ENCODE results near the gene ZNF691.
"Not testable (repeated sequence)": the region's sequence is repeated elsewhere in the genome, so short reads cannot be mapped to it uniquely, and the experiment has no call there.

ZNF691 gene, protein sequence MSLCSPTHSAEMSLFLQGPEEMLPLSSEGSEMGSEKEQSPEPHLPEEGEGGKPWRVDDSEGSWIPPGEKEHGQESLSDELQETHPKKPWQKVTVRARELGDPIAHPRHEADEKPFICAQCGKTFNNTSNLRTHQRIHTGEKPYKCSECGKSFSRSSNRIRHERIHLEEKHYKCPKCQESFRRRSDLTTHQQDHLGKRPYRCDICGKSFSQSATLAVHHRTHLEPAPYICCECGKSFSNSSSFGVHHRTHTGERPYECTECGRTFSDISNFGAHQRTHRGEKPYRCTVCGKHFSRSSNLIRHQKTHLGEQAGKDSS

DNA sequence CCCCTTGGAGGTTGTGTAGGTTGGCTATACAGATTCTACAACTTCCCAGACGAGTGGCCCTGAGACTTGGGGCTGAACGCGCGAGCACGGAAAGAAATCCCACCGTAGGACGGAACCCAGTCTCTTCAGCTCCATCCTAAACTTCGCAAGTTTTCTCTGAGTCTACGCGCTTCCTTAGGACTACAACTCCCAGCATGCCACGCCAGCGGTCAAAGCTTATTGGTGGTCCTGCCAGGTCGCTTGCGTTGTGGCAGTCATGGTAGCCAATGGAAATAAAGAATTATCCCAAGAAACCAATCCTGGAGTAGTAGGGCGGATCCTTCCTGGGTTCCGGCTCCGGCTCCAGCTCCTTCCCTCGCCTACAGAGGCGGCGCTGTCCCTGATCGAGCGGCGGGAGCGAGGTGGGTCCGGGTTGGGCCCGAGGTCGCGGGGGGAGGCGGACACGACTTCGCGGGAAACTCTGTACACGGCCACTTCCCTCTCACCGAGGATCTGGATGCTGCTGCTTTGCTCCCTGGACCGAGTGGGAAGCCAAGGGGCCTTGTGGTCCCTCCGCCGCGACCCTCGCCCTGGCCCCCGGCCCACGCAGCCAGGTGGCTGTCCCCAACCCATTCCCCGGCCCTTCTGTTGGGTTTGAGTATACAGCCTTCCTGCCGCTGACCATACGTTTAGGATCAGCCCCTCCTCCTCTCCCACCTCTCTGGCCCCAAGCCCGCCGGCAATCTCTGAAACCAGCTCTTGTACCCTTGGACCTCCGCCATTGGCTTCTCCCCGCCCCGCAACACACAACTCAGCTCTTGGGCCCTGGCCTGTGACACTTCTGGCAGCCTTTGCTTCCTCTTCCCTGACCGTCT lies at the start of gene ZNF691:
Gene ZNF691 (plus strand): TSS at position 357 of the 854 bp plus-strand sequence. CDS start 3,046 bp downstream, outside the sequence.
- DNase-seq, result peak; percentile 98

GRCh38 chr1:42797414-42797813 lies 49.0 kb upstream of the ZNF691 start:
- no peak for DNase-seq

DNA sequence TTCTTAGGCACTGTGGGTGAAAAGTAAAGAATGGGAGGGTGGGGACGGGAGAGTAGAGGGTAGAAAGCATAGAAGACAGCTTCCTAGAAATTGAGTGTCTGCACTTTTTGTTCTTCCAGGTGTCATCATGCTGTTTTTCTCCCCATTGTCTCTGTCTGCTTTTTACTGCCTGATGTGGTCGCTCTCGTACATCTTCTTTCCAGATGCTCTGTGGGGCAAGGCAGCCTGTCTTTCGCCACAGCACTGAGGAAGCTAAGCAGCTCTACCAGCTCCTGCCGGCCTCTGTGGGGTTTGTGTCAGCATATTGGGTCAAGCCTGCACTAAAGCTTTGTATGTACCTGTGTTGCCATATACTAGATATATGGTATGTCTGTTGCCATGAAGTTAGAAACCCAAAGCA lies 48.4 kb upstream of the ZNF691 start:
- DNase-seq, result no peak

- peak; percentile 43 for DNase-seq
Measured at GRCh38 chr1:42801832-42802473, 44.5 kb upstream of the ZNF691 start.

- peak; percentile 6 for DNase-seq
Measured at GRCh38 chr1:42806171-42806570, 40.2 kb upstream of the ZNF691 start.

DNA sequence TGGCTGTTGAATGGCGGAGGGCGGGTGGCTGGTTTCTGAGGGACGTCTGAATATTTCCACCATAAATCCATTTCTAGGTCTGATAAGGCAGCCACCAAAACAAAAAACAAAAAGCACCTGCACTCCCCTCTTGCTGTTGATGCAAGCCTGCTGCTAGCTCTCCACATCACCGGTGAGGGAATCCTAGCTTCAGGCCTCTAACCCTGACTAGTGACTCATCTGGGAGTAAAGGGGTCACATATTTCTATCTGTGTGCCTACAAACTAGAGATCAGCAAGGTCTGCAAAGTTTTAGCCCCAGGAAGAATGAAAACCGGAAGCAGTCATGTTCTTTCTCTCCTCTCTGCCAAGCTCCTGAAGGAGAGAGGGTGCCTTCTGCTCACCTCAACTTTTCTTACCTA lies 39.8 kb upstream of the ZNF691 start:
- DNase-seq, result no peak

DNA sequence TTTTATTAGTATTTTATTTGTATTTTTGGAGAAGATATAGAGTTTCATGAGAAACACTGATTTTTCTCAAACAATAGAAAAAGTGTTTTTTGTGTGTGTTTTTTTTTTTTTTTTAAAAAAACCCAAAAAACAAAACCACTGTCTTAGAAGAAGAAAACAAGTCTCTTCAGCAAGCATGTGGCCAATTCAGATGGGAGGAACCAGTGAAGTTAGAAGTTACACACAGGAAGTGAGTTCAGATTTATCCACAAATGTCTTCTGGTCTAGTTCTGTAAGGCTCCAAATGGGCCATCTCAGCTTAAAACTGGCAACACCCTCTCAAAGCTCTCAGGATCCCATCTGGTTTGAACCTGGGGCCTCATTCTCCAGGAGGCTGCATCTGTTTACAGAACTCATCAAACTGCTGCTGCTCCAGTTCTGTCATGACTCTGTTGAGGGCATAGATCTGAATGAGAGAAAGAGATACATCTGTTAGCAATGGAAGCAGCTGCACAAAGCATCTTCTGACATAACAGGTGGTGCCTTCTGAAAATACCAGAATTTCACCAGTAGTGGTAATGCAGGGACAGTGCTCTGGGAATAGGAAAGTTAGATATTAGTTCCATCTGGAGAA lies 39.3 kb upstream of the ZNF691 start:
- no peak for DNase-seq

DNA sequence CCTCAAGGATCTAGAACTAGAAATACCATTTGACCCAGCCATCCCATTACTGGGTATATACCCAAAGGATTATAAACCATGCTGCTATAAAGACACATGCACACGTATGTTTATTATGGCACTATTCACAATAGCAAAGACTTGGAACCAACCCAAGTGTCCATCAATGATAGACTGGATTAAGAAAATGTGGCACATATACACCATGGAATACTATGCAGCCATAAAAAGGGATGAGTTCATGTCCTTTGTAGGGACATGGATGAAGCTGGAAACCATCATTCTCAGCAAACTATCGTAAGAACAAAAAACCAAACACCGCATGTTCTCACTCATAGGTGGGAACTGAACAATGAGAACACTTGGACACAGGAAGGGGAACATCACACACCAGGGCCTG lies 31.6 kb upstream of the ZNF691 start:
- DNase-seq, result not testable (repeated sequence)

DNA sequence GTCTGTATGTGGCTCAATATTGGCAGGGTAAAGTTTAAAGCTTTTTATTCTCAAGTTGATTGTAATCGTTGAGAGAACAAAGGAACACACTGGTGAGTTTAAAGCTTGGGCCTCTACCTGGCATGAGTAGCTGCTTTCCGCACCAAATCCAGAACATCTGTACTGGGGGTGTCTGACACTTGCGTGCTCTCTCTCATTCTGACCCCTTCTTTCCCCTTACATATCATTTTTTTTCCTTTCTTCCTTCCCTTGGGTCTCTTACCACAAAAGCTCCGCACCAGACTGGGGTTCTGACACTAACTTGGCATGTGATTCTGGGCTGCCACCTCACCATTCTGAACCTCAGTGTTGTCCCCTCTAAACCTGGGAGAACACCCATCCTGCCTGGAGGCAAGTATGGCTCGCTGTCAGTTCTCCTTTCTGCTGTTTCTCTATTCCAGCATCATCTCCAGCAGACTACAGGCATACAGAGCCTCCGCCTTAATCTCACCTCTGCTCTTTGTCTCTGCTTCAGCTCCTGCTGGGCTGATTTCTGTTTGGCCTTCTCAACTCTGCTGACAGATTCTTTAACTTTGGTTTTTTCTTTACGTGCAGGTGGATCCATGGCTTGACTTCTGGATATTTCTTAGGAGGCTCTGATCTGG lies 30.4 kb upstream of the ZNF691 start:
- DNase-seq, result no peak

DNA sequence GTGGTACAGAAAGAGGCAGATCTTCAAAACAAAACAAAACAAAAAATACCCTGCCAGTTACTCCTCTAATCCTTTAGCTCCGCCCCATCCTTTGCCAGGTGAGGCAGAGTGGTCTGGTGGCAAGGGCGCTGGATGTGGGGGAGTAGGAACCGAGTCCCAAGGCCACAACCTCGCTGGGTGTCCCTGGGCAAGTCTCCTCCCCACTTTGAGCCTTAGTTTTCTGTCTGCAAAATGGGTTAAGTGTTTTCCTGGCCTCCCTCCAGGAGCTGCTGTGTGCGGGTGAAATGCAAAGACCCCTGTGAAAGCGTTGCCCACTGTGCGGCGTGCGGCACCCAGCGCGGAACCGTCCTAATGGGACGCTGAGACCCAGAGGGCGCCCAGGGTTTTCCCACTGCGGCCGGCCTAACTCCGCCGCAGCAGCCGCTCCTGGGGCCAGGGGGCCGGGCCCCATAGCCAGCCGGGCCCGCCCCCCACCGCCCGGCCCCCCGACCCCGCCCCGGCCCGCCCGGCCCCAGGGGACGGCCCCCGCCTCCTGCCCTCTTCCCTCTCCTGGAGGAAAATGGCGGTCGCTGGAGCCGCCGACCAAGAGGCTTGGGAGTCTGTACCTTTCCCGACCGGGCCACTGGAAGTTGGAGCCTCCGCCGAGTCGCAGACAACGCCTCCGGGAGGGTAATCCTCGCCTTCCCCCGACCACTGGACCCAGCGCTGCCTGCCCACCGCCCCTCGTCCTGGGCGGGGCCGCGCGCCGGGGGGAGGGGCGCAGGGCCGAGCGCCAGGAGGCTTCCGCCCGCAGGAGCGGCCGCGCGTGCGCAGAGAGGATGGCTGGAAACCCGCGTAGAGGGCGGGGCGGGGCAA lies 29.6 kb upstream of the ZNF691 start, which contains the start of the genes ERMAP and SVBP:
Gene ERMAP (plus strand): TSS at position 538 of the 855 bp plus-strand sequence. CDS start 13,327 bp downstream, outside the sequence.
Gene SVBP (minus strand): TSS at position 813 of the 855 bp plus-strand sequence. CDS start 853 bp downstream, outside the sequence.
- peak; percentile 84 for DNase-seq

- DNase-seq, result no peak
Measured at GRCh38 chr1:42817440-42817767, 29.0 kb upstream of the ZNF691 start.

- no peak for DNase-seq
Measured at GRCh38 chr1:42817976-42818375, 28.4 kb upstream of the ZNF691 start.

GRCh38 chr1:42820813-42821212 lies 25.6 kb upstream of the ZNF691 start:
- no peak for DNase-seq

DNA sequence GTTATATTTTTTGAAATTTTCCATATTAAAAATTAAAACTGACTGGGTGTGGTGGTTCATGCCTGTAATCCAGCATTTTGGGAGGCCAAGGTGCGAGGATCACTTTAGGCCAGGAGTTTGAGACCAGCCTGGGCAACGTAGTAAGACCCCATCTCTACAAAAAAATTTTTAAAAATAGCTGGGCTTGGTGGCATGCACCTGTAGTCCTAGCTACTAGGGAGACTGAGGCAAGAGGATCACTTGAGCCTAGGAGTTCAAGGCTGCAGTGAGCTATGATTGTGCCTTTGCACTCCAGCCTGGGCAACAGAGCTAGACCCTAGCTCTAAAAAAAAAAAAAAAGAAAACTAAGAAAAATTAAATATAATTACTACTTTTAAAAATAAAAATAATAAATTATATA lies 24.7 kb upstream of the ZNF691 start:
- no peak for DNase-seq

DNA sequence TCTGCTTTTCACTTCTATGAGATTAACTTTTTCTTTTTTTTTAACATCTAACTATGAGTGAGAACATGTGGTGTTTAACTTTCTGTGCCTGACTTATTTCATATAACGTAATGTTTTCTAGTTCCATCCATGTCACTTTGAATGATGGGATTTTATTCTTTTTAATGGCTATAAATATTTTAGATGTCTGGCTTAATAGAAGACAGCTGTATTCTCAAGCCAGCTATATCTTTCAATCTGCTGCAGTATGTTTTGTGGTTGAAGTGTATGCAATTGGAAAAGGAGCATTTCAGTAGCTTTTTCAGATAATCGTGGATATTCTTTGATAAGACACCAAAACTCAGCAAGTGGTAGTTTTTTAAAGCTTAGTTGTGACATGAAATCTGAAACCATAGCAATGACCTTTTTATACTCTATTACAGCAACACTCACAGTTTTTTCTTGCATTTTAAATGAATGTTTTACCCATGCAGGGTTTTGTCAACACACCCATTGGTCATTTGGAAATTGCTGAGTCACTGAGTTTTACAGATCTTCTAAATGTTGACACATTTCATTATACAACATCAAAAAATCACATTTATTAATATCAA lies 23.5 kb upstream of the ZNF691 start:
- peak; percentile 88 for DNase-seq

DNA sequence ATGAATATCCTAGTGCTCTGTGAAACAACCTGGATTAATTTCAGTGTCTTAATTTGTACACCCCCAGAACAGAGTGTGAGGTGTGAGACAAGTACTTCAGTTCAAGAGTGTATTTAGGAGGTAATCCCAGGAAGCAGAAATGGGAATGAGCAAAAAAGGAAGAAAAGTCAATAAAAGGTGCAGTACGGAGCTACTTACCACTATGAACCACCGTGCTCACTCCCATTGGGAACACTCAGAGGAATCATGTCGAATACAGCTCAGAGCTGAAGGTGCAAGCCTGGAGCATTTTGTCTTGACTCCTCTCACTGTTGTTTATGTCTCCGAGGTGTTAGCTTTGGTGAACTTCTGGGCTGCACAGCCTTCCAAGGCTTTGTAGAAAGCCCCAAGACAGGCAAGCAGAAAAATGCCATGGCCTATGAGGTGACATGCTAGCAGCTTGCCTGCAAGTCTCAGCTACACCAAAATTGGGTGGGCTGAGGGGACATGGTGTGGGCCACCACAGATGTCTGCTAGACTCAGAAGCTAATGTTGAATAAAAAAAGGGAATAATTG lies 21.9 kb upstream of the ZNF691 start:
- no peak for DNase-seq

DNA sequence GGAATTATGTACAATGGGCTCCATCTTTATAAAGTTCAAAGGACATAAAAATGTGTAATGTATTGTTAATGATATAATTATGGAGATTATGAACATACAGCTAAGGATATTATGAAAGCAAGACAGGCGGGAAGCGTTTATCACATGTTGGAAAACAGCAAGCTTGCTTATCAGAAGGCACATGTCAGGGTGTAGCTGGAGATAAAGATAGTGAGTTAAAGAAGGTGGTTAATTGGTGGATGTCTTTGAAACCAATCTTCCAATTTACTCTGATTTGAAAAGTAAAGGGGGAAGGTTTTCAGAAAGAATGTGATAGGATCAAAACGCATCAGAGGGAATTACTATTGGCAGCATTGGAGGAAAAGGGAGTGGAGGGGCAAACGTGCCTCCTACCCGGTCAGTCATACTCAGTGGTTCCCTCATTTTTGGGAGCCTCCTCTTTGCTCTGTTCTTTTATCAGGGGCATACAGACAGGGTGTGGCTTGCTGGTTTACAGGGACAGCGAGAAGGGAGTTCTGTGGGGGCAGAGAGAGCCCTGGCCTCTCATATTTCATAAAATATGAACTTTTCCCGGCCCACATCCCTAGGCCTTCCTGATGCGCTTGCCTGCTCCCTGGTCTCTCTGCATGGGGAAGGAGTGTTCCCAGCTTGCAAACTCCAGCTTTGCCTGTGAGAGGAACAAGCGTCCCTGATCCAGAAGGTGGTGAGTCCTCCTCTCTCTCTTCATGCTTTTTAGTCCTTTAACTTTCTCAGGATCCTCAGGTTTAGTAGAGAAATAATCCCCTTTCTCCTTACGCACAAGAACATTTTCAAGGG lies 21.2 kb upstream of the ZNF691 start:
- DNase-seq, result no peak

DNA sequence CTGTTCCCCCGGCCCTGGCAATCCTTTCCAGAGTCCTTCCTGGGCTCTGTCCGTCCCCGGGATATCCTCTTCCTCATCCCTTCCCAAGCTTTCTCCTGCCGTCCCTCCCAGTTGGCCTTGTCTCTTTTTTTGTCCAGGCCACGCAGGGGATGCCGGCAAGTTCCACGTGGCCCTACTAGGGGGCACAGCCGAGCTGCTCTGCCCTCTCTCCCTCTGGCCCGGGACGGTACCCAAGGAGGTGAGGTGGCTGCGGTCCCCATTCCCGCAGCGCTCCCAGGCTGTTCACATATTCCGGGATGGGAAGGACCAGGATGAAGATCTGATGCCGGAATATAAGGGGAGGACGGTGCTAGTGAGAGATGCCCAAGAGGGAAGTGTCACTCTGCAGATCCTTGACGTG lies 15.8 kb upstream of the ZNF691 start:
- no peak for DNase-seq

- no peak for DNase-seq
Measured at GRCh38 chr1:42831273-42831672, 15.1 kb upstream of the ZNF691 start.

Data from fibroblast of upper back skin (primary cell).